H9 (cell line): ENCODE measurements around the gene NEGR1. TPM values are rescaled to one million over a fixed set of nuclear protein-coding genes. Genes with fewer than 3 reads are reported as not detected.
"Not testable (repeated sequence)": the region's sequence is repeated elsewhere in the genome, so short reads cannot be mapped to it uniquely, and the experiment has no call there.

ENCODE experiments used
- DNase-seq: peaks from one replicate; pipeline ENCODE4 v3.0.0-alpha.2; 2017
- H2AFZ ChIP-seq: one replicate; pipeline ENCODE4 v1.6.1; 2013; ENCODE audit warnings: mild to moderate bottlenecking, low read length, control low read depth, moderate library complexity
- H2AK5ac ChIP-seq: 2 replicates; pipeline ENCODE4 v1.6.1; 2013; ENCODE audit warnings: low read length, control low read depth, mixed read lengths; ENCODE audit not compliant: insufficient read length
- H2BK120ac ChIP-seq: one replicate; pipeline ENCODE4 v1.6.1; 2013; ENCODE audit warnings: low read depth, mild to moderate bottlenecking, low read length, control low read depth, inconsistent platforms; ENCODE audit not compliant: poor library complexity, severe bottlenecking
- H2BK12ac ChIP-seq: 2 replicates; pipeline ENCODE4 v1.6.1; 2013; ENCODE audit warnings: low read length, control low read depth, mixed read lengths, low read depth; ENCODE audit not compliant: insufficient read length
- H2BK15ac ChIP-seq: 2 replicates; pipeline ENCODE4 v1.6.1; 2013; ENCODE audit warnings: low read depth, low read length, control low read depth
- H2BK20ac ChIP-seq: one replicate; pipeline ENCODE4 v1.6.1; 2013; ENCODE audit warnings: low read depth, mild to moderate bottlenecking, low read length, control low read depth, inconsistent platforms; ENCODE audit not compliant: poor library complexity, severe bottlenecking
- H2BK5ac ChIP-seq: 2 replicates; pipeline ENCODE4 v1.6.1; 2013; ENCODE audit warnings: low read length, control low read depth, mixed read lengths; ENCODE audit not compliant: insufficient read length
- H3K14ac ChIP-seq: 2 replicates; pipeline ENCODE4 v1.6.1; 2013; ENCODE audit warnings: low read length, control low read depth; ENCODE audit not compliant: insufficient read depth
- H3K18ac ChIP-seq: 2 replicates; pipeline ENCODE4 v1.6.1; 2013; ENCODE audit warnings: low read depth, mild to moderate bottlenecking, mixed read lengths, low read length, control low read depth; ENCODE audit not compliant: insufficient read length
- H3K23ac ChIP-seq: 2 replicates; pipeline ENCODE4 v1.6.1; 2013; ENCODE audit warnings: low read length, control low read depth, mixed read lengths, low read depth; ENCODE audit not compliant: insufficient read length
- H3K23me2 ChIP-seq: 2 replicates; pipeline ENCODE4 v1.6.1; 2013; ENCODE audit warnings: low read depth, mild to moderate bottlenecking, mixed read lengths, low read length, control low read depth; ENCODE audit not compliant: insufficient read length, poor library complexity, severe bottlenecking
- H3K27ac ChIP-seq: 2 replicates; pipeline ENCODE4 v1.5.1; 2013; ENCODE audit warnings: low read length, control low read depth, mixed read lengths, low read depth; ENCODE audit not compliant: insufficient read length
- H3K27me3 ChIP-seq: 2 replicates; pipeline ENCODE4 v1.6.1; 2013; ENCODE audit warnings: low read length, control low read depth, inconsistent platforms; ENCODE audit not compliant: insufficient read depth
- H3K4ac ChIP-seq: 2 replicates; pipeline ENCODE4 v1.6.1; 2013; ENCODE audit warnings: low read depth, mild to moderate bottlenecking, control low read depth, inconsistent platforms, low read length, moderate library complexity
- H3K4me1 ChIP-seq: 2 replicates; pipeline ENCODE4 v1.6.1; 2013; ENCODE audit warnings: low read length, control low read depth, inconsistent platforms; ENCODE audit not compliant: insufficient read depth
- H3K4me2 ChIP-seq: 2 replicates; pipeline ENCODE4 v1.6.1; 2013; ENCODE audit warnings: low read length, control low read depth, mixed read lengths; ENCODE audit not compliant: insufficient read length, insufficient read depth
- H3K56ac ChIP-seq: 2 replicates; pipeline ENCODE4 v1.6.1; 2013; ENCODE audit warnings: low read depth, mild to moderate bottlenecking, mixed read lengths, low read length, control low read depth; ENCODE audit not compliant: insufficient read length
- H3K79me1 ChIP-seq: 2 replicates; pipeline ENCODE4 v1.6.1; 2013; ENCODE audit warnings: low read depth, mild to moderate bottlenecking, moderate library complexity, low read length, control low read depth, inconsistent platforms; ENCODE audit not compliant: insufficient read depth, poor library complexity, severe bottlenecking
- H3K79me2 ChIP-seq: 2 replicates; pipeline ENCODE4 v1.6.1; 2013; ENCODE audit warnings: low read length, control low read depth, inconsistent platforms; ENCODE audit not compliant: insufficient read depth
- H3K9ac ChIP-seq: 2 replicates; pipeline ENCODE4 v1.6.1; 2013; ENCODE audit warnings: low read length, control low read depth, mixed read lengths; ENCODE audit not compliant: insufficient read length; ENCODE audit errors: extremely low read depth
- H3K9me3 ChIP-seq: one replicate; pipeline ENCODE4 v1.6.1; 2013; ENCODE audit warnings: low read depth, low read length, inconsistent platforms; ENCODE audit not compliant: control insufficient read depth
- H3T11ph ChIP-seq: one replicate; pipeline ENCODE4 v1.6.1; 2013; ENCODE audit warnings: mild to moderate bottlenecking, low read length, control low read depth, inconsistent platforms
- H4K20me1 ChIP-seq: one replicate; pipeline ENCODE4 v1.6.1; 2013; ENCODE audit not compliant: control insufficient read depth, insufficient read length, insufficient read depth
- H4K5ac ChIP-seq: 2 replicates; pipeline ENCODE4 v1.6.1; 2013; ENCODE audit warnings: low read depth, mild to moderate bottlenecking, mixed read lengths, low read length, control low read depth; ENCODE audit not compliant: insufficient read length
- H4K8ac ChIP-seq: replicated peaks from 2 replicates; pipeline ENCODE4 v1.6.1; 2013; ENCODE audit warnings: low read length, control low read depth, mixed read lengths, low read depth; ENCODE audit not compliant: insufficient read length
- H4K91ac ChIP-seq: 2 replicates; pipeline ENCODE4 v1.6.1; 2013; ENCODE audit warnings: low read depth, mild to moderate bottlenecking, moderate library complexity, mixed read lengths, low read length, control low read depth; ENCODE audit not compliant: insufficient read length
- H3K27ac Mint-ChIP-seq, 3 experiments: 2 replicates in 2 of 3; 3 replicates in 1 of 3; pipeline ENCODE4 v1.8.0; 2020 to 2021; ENCODE audit warnings: mixed read lengths in 3 of 3, mild to moderate bottlenecking in 1 of 3, moderate library complexity in 1 of 3
- H3K27me3 Mint-ChIP-seq: 2 replicates; pipeline ENCODE4 v1.8.0; 2021; ENCODE audit warnings: low read depth, mild to moderate bottlenecking, moderate library complexity, mixed read lengths
- H3K36me3 Mint-ChIP-seq, 3 experiments: 2 replicates in 2 of 3; 3 replicates in 1 of 3; pipeline ENCODE4 v1.8.0; 2020 to 2021; ENCODE audit warnings: low read depth in 3 of 3, mixed read lengths in 3 of 3; ENCODE audit not compliant: insufficient read depth in 1 of 3
- H3K4me1 Mint-ChIP-seq, 2 experiments: 2 replicates each; pipeline ENCODE4 v1.8.0; 2020; ENCODE audit warnings: mixed read lengths in 2 of 2
- H3K4me3 Mint-ChIP-seq, 2 experiments: 2 replicates in 1 of 2; 3 replicates in 1 of 2; pipeline ENCODE4 v1.8.0; 2020 to 2021; ENCODE audit warnings: mild to moderate bottlenecking in 2 of 2, mixed read lengths in 2 of 2, moderate library complexity in 1 of 2
- H3K9me3 Mint-ChIP-seq, 2 experiments: 2 replicates in 1 of 2; 3 replicates in 1 of 2; pipeline ENCODE4 v1.8.0; 2020; ENCODE audit warnings: mild to moderate bottlenecking in 2 of 2, mixed read lengths in 2 of 2, moderate library complexity in 1 of 2
- WGBS: extraction: QIAGEN DNeasy Blood & Tissue Kit; methylation state at CpG from one replicate; pipeline ENCODE4 v1.1.7; 2013; ENCODE audit warnings: missing lambda C conversion rate, low lambda C conversion rate, mixed read lengths; ENCODE audit not compliant: insufficient read length; ENCODE audit errors: extremely low coverage; 5-methylcytosine and 5-hydroxymethylcytosine counted together
- total RNA-seq: library from RNA; stranded (reverse); gene quantifications from 2 replicates; pipeline ENCODE4 v1.2.1, GENCODE V29; 2021
- TF ChIP-seq, protein P1 (sequence below): fragments of 200-600 bp; sonication (generic); conservative IDR thresholded peaks from 3 replicates; pipeline ENCODE4 v1.8.0; 2021; ENCODE audit warnings: antibody characterized with exemption, mild to moderate bottlenecking

Gene NEGR1
- total RNA-seq, 1 experiment from 2014 or later, result 0.13 TPM

DNA sequence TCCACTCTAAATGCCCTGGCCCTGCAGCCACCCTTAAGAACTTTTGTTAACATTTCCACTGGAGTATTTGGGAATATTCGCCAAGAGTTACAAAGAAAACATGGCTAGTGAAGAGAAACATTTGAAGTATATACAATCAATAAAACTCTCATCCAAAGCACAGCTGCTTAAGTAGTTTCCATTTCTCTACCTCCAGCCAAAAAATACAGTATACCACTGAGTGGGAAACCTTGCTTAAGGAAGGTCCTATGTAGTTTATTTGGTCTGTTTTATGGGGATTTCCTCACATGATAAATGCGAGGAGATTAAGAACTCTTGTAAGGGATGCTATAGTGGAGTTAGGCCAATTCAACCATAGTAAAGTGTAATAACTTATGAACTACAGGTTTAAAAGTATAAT lies 382.5 kb downstream of the NEGR1 start:
- no peaks in the 10 kb centered on the region for H3K9me3 ChIP-seq
- H3K4me1 ChIP-seq, result no peaks in the 10 kb centered on the region
- no peak overlapping the region for H2BK12ac ChIP-seq
- no peak overlapping the region for H2AFZ ChIP-seq
- Mint-ChIP-seq H3K36me3 (no peaks in the 10 kb centered on the region), H3K4me3 (no peak overlapping the region), H3K4me1 (no peaks in the 10 kb centered on the region), H3K27me3 (no peaks in the 10 kb centered on the region), H3K9me3 (no peaks in the 10 kb centered on the region), H3K27ac (no peak overlapping the region; a peak in 1 of 7 replicates)
- no peak overlapping the region for H2AK5ac ChIP-seq
- H3K23ac ChIP-seq, result no peak overlapping the region
- H3K27ac ChIP-seq, result no peak overlapping the region
- no CpG with 5 or more reads among the region's 2 CpGs for WGBS
- no peak overlapping the region for H2BK20ac ChIP-seq
- H4K91ac ChIP-seq, result no peak overlapping the region
- H3K4ac ChIP-seq, result no peak overlapping the region
- H3K27me3 ChIP-seq, result no peaks in the 10 kb centered on the region
- no peak overlapping the region for H2BK5ac ChIP-seq
- no peaks in the 10 kb centered on the region for H3K79me2 ChIP-seq
- no peak overlapping the region for H2BK120ac ChIP-seq
- H2BK15ac ChIP-seq, result no peak overlapping the region
- H3K9ac ChIP-seq, result no peak overlapping the region
- no peaks in the 10 kb centered on the region for H3K23me2 ChIP-seq
- H3K56ac ChIP-seq, result no peak overlapping the region
- no peak overlapping the region for H3T11ph ChIP-seq
- H3K4me2 ChIP-seq, result no peak overlapping the region
- no peaks in the 10 kb centered on the region for H4K20me1 ChIP-seq
- no peak for DNase-seq
- TF ChIP-seq, protein P1, sequence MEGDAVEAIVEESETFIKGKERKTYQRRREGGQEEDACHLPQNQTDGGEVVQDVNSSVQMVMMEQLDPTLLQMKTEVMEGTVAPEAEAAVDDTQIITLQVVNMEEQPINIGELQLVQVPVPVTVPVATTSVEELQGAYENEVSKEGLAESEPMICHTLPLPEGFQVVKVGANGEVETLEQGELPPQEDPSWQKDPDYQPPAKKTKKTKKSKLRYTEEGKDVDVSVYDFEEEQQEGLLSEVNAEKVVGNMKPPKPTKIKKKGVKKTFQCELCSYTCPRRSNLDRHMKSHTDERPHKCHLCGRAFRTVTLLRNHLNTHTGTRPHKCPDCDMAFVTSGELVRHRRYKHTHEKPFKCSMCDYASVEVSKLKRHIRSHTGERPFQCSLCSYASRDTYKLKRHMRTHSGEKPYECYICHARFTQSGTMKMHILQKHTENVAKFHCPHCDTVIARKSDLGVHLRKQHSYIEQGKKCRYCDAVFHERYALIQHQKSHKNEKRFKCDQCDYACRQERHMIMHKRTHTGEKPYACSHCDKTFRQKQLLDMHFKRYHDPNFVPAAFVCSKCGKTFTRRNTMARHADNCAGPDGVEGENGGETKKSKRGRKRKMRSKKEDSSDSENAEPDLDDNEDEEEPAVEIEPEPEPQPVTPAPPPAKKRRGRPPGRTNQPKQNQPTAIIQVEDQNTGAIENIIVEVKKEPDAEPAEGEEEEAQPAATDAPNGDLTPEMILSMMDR, result no peak
- H3K79me1 ChIP-seq, result no peaks in the 10 kb centered on the region
- H3K18ac ChIP-seq, result no peak overlapping the region
- H3K14ac ChIP-seq, result no peak overlapping the region
- H4K5ac ChIP-seq, result no peak overlapping the region
- H4K8ac ChIP-seq, result no peak overlapping the region

DNA sequence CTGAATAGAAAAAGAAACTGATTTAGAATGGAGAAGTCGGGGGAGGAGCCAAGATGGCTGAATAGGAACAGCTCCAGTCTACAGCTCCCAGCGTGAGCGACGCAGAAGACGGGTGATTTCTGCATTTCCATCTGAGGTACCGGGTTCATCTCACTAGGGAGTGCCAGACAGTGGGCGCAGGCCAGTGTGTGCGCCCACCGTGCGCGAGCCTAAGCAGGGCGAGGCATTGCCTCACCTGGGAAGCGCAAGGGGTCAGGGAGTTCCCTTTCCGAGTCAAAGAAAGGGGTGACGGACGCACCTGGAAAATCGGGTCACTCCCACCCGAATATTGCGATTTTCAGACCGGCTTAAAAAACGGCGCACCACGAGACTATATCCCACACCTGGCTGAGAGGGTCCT lies 394.2 kb downstream of the NEGR1 start:
- H3K36me3 Mint-ChIP-seq, H3K27me3 Mint-ChIP-seq, H4K91ac ChIP-seq, H3K23me2 ChIP-seq, H3K9me3 Mint-ChIP-seq, H4K8ac ChIP-seq, H2BK15ac ChIP-seq, H2BK120ac ChIP-seq, H3T11ph ChIP-seq, H3K9ac ChIP-seq, H4K5ac ChIP-seq, H3K56ac ChIP-seq, H3K18ac ChIP-seq, H4K20me1 ChIP-seq, H2BK5ac ChIP-seq, H2BK20ac ChIP-seq, H3K79me1 ChIP-seq, H3K9me3 ChIP-seq, H3K23ac ChIP-seq, H2BK12ac ChIP-seq, H3K27ac ChIP-seq, DNase-seq, H3K79me2 ChIP-seq, H2AFZ ChIP-seq, H3K27me3 ChIP-seq, H3K4ac ChIP-seq, H3K4me1 ChIP-seq, H2AK5ac ChIP-seq, H3K14ac ChIP-seq, H3K4me3 Mint-ChIP-seq, H3K4me2 ChIP-seq: not testable (repeated sequence)
- Mint-ChIP-seq H3K4me1 (peaks cover 2 to 16% of the 10 kb centered on the region in 2 experiments), H3K27ac (peak overlapping the region in 2 of 3 experiments; percentile 62 to 87; a peak in 4 of 7 replicates)
- WGBS, result no CpG with 5 or more reads among the region's 23 CpGs
